A204.1 (cell line): ENCODE data around the gene AS3MT.
A peak's percentile ranks its signal among the peaks of the same experiment; 100 is the strongest.

Experiments
- FAIRE-seq: peaks from 2 replicates; lab custom pipeline; 2012; peaks lifted over from hg19 to GRCh38; lab: Jason Lieb, UNC

AS3MT gene

GRCh38 chr10:102856758-102857424, 12.4 kb upstream of the AS3MT start:
- FAIRE-seq: no peak

- FAIRE-seq: no peak
Observed at GRCh38 chr10:102859911-102860310, 9.4 kb upstream of the AS3MT start.

- no peak for FAIRE-seq
Observed at GRCh38 chr10:102863660-102864059, 5.6 kb upstream of the AS3MT start.

- FAIRE-seq: peak; percentile 89
Observed at GRCh38 chr10:102865620-102866019, 3.6 kb upstream of the AS3MT start.

DNA sequence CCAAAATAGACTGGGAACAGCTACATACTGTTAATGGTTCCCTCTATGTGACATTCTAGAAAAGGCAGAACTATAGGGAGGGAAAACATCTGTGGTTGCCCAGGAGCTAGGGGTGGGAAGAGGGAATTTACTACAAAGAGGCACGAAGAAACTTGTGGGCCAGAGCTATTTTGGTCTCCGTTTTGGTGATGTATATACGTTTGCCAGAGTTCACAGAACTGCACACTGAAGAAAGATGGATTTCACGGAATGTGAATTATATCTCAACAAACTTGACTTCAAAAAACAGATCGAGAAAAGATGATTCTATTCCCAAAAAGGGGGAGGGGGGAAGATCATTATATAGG, 386 bp upstream of the AS3MT start:
- FAIRE-seq: no peak

DNA sequence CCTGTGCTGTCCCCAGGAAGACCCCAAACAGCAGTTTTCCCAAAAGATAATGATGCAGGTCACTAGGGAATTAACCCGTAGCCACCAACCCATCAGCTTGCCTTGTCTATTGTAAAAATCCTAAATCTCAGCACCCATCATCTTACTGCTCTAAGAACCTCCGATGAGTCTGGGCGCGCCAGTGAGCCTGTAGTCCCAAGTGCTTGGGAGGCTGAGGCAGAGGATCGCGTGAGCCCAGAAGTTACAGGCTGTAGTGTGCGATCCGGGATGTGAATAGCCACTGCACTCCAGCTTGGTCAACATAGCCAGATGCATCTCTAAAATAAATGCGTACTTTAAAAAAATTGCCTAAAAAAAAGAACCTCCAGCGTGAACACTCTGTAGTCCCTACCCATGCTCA, 951 bp downstream of the AS3MT start:
- no peak for FAIRE-seq

DNA sequence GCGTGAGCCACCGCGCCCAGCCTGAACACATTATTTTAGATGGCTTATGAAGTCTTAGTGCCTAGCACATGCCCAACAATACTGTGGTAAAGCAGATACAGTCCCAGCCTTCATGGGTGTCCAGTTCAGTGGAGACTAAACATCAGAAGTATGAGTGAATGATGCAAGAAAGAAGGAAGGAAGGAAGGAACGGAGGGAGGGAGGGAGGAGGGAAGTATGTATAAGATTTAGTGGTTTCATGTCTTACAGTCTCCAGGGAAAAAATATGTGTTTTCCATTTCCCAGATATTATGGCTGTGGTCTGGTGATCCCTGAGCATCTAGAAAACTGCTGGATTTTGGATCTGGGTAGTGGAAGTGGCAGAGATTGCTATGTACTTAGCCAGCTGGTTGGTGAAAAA, 2.9 kb downstream of the AS3MT start:
- FAIRE-seq: no peak

DNA sequence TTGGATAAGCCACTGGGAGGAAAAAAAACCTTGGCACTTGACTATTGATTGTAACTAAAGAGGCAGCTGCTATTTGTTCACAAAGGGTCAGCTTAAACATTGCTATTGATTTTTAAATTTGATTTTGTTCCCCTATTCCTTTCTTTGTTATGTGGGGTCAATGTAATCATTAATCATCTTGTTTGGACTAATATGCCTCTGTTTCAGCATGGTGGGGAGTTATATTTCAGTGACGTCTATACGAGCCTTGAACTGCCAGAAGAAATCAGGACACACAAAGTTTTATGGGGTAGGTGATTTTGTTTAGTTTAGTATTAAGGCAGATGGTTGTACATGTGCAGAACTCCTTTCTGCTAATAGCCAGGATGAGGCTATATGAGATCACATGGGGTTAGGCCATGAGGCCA, 7.5 kb downstream of the AS3MT start:
- FAIRE-seq: no peak

GRCh38 chr10:102878629-102879028, 9.4 kb downstream of the AS3MT start:
- no peak for FAIRE-seq

- no peak for FAIRE-seq
Observed at GRCh38 chr10:102880256-102880655, 11.0 kb downstream of the AS3MT start.

DNA sequence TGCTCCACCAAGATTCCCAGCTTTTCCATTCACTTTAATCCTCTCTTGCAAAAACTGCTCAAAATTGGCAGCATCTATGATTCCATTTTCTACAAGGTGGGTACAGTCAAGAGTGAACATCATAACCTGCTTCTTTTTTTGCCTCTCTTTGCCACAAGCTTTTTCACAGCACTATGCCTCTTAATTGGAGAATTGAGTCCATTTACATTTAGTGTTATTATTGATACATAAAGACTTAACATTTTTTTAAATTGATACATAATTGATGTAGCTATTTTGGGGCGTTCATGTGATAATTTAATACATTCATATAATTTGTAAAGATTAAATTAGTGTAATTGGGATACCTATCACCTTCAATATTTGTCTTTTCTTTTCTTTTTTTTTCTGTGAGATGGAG, 18.8 kb downstream of the AS3MT start:
- no peak for FAIRE-seq

DNA sequence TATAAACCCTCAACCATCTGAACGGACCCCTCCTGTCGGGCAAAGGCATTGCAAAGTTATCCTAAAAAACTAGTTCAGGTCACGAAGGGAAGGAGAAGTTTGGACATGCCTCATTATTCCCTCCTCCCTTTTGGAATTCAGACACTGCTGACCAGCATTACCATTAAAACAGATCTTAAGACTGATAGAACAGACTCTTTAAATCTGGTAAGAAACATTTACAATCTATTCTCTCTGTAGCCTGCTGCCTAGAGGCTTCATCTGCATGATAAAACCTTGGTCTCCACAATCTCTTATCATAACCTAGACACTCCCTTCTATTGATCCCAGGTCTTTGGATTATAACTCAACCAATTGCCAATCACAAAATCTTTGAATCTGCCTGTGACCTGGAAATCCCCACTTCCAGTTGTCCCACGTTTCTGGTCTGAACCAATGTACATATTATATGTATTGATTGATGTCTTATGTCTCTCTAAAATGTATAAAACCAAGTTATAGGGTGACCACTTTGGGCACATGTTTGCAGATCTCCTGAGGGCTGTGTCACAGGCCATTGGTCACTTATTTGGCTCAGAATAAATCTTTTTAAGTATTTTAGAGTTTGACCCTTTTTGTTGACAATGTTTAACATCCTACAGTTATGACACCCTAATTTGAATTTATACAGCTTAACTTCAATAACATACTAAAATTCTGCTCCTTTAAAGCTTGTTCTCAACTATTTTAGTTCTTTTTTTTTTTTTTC, 25.4 kb downstream of the AS3MT start:
- FAIRE-seq: no peak

DNA sequence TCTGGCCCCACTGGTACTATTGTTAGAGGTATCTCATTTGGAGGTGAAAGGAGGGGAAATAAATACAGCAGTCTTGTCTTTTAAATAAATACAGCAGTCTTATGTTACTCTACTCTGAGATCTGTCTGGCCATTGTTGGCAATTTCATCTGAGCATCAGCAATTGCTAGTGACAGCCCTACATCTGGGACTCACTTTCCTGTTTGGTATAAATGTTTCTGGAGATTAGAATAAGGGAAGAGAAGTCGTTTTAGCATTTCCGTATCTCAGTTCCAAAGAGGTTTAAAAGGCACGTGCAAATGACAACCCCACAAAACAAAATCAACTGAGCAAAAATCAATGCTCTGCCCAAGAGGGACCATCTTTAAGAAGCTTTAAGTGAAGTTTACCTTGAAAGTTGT, 30.7 kb downstream of the AS3MT start:
- FAIRE-seq: no peak

- FAIRE-seq: no peak
Observed at GRCh38 chr10:102904346-102904745, 35.1 kb downstream of the AS3MT start.

- FAIRE-seq: no peak
Observed at GRCh38 chr10:102906507-102906906, 37.2 kb downstream of the AS3MT start.

DNA sequence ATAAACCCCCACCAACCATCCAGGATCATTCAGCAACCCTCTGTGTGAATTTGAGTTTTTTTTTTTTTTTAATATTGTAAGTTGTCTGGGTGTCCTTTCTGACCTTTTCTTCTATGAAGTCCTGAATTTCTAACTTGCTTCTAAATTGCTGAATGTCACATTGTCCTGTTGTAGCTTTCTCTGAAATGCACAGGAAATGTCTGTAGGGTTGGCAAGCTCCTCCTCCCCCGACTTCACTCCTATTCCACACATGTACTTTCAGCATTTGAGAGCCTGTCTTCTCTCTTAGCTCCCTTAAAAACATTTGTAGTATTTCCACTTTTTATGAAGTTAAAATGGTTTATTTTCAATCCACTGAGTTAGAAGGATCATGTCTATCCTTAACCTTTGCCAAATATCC, 45.5 kb downstream of the AS3MT start:
- FAIRE-seq: no peak

DNA sequence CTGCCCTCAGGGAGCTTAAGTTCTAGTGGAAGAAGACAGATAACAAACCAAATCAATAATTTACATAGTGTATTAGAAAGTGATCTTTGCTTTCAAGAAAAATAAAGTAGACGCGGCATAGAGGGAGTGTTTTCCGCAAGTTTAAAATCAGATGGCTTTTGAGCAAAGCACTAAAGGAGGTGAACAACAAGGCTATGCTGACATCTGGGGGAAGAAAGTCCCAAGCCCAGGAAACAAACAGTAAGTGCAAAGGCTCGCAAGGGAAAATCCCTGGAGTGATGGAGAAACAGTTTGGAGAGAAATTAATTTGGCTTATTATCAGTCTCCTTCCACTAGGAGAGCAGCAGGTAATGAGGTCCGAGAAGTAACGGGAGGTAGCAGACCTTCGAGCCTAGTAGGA, 46.9 kb downstream of the AS3MT start:
- FAIRE-seq: no peak

DNA sequence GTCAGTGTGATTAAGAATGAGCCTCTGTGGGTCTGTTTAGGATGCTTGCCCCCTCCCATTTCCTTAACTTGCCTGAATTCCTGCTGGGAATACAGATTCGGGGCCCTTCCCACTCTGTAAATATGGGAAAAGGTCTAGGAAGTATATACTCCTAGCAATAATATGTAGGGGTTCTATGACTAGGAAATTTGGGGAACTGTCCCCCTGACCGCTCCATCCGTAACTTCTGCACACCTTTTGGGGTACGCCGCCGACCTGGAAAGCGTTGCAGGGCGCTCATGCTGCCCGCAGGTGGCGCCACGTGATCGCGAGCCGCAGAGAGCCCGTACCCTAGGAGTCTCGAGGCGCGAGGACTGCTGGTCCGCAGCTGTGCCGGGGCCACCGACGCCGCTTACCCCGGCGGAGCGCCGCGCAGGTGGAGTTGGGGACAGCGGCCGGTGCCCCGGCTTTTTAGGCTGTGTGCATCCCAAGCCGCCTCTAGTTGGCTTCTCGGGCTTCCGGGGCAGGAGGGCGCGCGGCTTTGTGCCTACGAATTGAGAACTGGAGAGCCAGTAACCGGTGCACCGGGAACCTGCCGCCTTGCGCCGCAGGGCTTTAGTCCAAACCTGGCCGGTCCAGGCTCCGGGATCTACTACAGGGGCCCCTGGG, 48.2 kb downstream of the AS3MT start:
- FAIRE-seq: no peak

GRCh38 chr10:102917962-102918816, 48.9 kb downstream of the AS3MT start, which contains the start of gene CNNM2:
Gene CNNM2 (plus strand): TSS chr10:102918294. CDS start chr10:102918481, 187 bp downstream.
- peak; percentile 99 for FAIRE-seq

DNA sequence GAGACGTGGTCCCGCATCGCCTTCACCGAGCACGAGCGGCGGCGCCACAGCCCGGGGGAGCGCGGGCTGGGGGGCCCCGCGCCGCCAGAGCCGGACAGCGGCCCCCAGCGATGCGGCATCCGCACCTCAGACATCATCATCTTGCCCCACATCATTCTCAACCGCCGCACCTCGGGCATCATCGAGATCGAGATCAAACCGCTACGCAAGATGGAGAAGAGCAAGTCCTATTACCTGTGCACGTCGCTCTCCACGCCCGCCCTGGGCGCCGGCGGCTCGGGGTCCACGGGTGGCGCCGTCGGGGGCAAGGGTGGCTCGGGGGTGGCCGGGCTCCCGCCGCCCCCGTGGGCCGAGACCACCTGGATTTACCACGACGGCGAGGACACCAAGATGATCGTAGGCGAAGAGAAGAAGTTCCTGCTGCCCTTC, 49.6 kb downstream of the AS3MT start:
- FAIRE-seq: no peak

DNA sequence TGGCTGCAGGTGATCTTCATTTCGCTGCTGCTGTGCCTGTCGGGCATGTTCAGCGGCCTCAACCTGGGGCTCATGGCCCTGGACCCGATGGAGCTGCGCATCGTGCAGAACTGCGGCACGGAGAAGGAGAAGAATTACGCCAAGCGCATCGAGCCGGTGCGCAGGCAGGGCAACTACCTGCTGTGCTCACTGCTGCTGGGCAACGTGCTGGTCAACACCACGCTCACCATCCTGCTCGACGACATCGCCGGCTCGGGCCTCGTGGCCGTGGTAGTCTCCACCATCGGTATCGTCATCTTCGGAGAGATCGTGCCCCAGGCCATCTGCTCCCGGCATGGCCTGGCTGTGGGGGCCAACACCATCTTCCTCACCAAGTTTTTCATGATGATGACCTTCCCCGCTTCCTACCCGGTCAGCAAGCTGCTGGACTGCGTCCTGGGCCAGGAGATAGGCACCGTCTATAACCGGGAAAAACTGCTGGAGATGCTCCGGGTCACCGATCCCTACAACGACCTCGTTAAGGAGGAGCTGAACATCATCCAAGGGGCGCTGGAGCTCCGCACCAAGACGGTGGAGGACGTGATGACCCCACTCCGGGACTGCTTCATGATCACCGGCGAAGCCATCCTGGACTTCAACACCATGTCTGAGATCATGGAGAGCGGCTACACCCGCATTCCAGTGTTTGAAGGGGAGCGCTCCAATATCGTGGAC, 50.1 kb downstream of the AS3MT start:
- no peak for FAIRE-seq
